Tongue (tissue), 2 donors: ENCODE results near the gene PHACTR2. TPM values are rescaled to one million over a fixed set of nuclear protein-coding genes. Genes with fewer than 3 reads are reported as not detected.
"Not testable (repeated sequence)": the region's sequence is repeated elsewhere in the genome, so short reads cannot be mapped to it uniquely, and the experiment has no call there.

ENCODE experiments used
- DNase-seq: peaks from one replicate; pipeline ENCODE4 v3.0.0-alpha.2; 2015
- total RNA-seq: library from RNA; depleted of rRNA; stranded (reverse); fragments of >200 nt; gene quantifications from one replicate; pipeline ENCODE4 v1.2.3, GENCODE V29; 2014

The PHACTR2 gene
- 121 TPM for total RNA-seq

GRCh38 chr6:143677891-143678791, at the start of gene PHACTR2:
Gene PHACTR2 (plus strand): TSS chr6:143677965. CDS start chr6:143678164, 199 bp downstream.
- DNase-seq = peak; percentile 94

- no peak for DNase-seq
These were observed 48.4 kb upstream of the PHACTR2 start for GRCh38 chr6:143629104-143630080.

GRCh38 chr6:143631196-143631595, 46.6 kb upstream of the PHACTR2 start:
- DNase-seq = not testable (repeated sequence)

- no peak for DNase-seq
These were observed 44.9 kb upstream of the PHACTR2 start for GRCh38 chr6:143632894-143633293.

- DNase-seq = no peak
These were observed 43.3 kb upstream of the PHACTR2 start for GRCh38 chr6:143634486-143634885.

- DNase-seq = no peak
These were observed 40.1 kb upstream of the PHACTR2 start for GRCh38 chr6:143637691-143638090.

- no peak for DNase-seq
These were observed 35.4 kb upstream of the PHACTR2 start for GRCh38 chr6:143642403-143642802.

- DNase-seq = no peak
These were observed 30.6 kb upstream of the PHACTR2 start for GRCh38 chr6:143647191-143647590.

- no peak for DNase-seq
These were observed 30.0 kb upstream of the PHACTR2 start for GRCh38 chr6:143647732-143648131.

GRCh38 chr6:143649319-143649718, 28.4 kb upstream of the PHACTR2 start:
- not testable (repeated sequence) for DNase-seq

GRCh38 chr6:143651328-143651727, 26.4 kb upstream of the PHACTR2 start:
- DNase-seq = not testable (repeated sequence)

GRCh38 chr6:143652841-143653331, 24.9 kb upstream of the PHACTR2 start:
- DNase-seq = peak; percentile 64

GRCh38 chr6:143655541-143655940, 22.2 kb upstream of the PHACTR2 start:
- DNase-seq = no peak

- DNase-seq = no peak
These were observed 21.7 kb upstream of the PHACTR2 start for GRCh38 chr6:143656026-143656425.

- no peak for DNase-seq
These were observed 20.0 kb upstream of the PHACTR2 start for GRCh38 chr6:143657809-143658208.

- DNase-seq = not testable (repeated sequence)
These were observed 17.6 kb upstream of the PHACTR2 start for GRCh38 chr6:143660170-143660569.

GRCh38 chr6:143664171-143664570, 13.6 kb upstream of the PHACTR2 start:
- no peak for DNase-seq

GRCh38 chr6:143666007-143666406, 11.8 kb upstream of the PHACTR2 start:
- DNase-seq = not testable (repeated sequence)

GRCh38 chr6:143669483-143669882, 8.3 kb upstream of the PHACTR2 start:
- DNase-seq = not testable (repeated sequence)

- peak; percentile 81 for DNase-seq
These were observed 4.1 kb upstream of the PHACTR2 start for GRCh38 chr6:143673669-143674068.

- DNase-seq = peak; percentile 92
These were observed 3.0 kb upstream of the PHACTR2 start for GRCh38 chr6:143674483-143675381.
